ENCODE measurements around the gene LGALS3.

- TF ChIP-seq CTCF (conservative IDR thresholded peaks at IDR 0.05) (no peak), ZFX (IDR thresholded peaks at IDR 0.05) (no peak)
Measured at GRCh38 chr14:55125403-55125802, 3.6 kb upstream of the LGALS3 start.
